PC-3 (cell line): ENCODE results near the gene NDUFA7. TPM values are rescaled to one million over a fixed set of nuclear protein-coding genes. Genes with fewer than 3 reads are reported as not detected.

Experiments
- ATAC-seq: fragments of 200-7000 bp; cut with Tn5 transposase; 2 replicates; pipeline ENCODE4 v1.9.1; 2020; ENCODE audit warnings: mild to moderate bottlenecking, moderate library complexity
- BruUV-seq: library from RNA; stranded (reverse); fragments of 400-500 nt; replicated peaks from 2 replicates; lab custom pipeline; 2021; lab: Mats Ljungman, UMichigan
- CTCF ChIA-PET: fragments of 300-600 bp; sonication (Branson Sonifier 250); formaldehyde crosslinking; loops from one replicate; lab custom pipeline; 2022; ENCODE audit warnings: antibody characterized with exemption; lab: Charles Lee
- POLR2A ChIA-PET: fragments of 300-600 bp; sonication (Branson Sonifier 250); formaldehyde crosslinking; loops from one replicate; lab custom pipeline; 2022; ENCODE audit warnings: antibody characterized with exemption; ENCODE audit not compliant: unreplicated experiment; lab: Charles Lee
- DNase-seq: peaks from one replicate; pipeline ENCODE4 v3.0.0-alpha.2; 2015
- H2AFZ ChIP-seq: fragments of 300-600 bp; sonication (generic); 2 replicates; pipeline ENCODE4 v1.6.0; 2016; ENCODE audit warnings: antibody characterized with exemption, low read length
- H3F3A ChIP-seq: fragments of 300-600 bp; sonication (generic); one replicate; pipeline ENCODE4 v1.6.0; 2017; ENCODE audit warnings: antibody characterized with exemption, low read length, control low read depth, mild to moderate bottlenecking; ENCODE audit not compliant: unreplicated experiment
- H3K27ac ChIP-seq: fragments of 300-600 bp; sonication (generic); 2 replicates; pipeline ENCODE4 v1.5.1; 2016; ENCODE audit warnings: mild to moderate bottlenecking, low read length
- H3K27me3 ChIP-seq: fragments of 300-600 bp; sonication (generic); 2 replicates; pipeline ENCODE4 v1.6.1; 2016; ENCODE audit warnings: low read length, mixed read lengths
- H3K36me3 ChIP-seq: fragments of 300-600 bp; sonication (generic); 2 replicates; pipeline ENCODE4 v1.6.1; 2016; ENCODE audit warnings: low read depth, mixed run types, low read length, mixed read lengths
- H3K4me1 ChIP-seq: fragments of 300-600 bp; sonication (generic); 2 replicates; pipeline ENCODE4 v1.5.1; 2016; ENCODE audit warnings: low read length; ENCODE audit not compliant: insufficient read depth
- H3K4me2 ChIP-seq: fragments of 300-600 bp; sonication (generic); 2 replicates; pipeline ENCODE4 v1.6.0; 2016; ENCODE audit warnings: low read length
- H3K4me3 ChIP-seq: fragments of 300-600 bp; sonication (generic); 2 replicates; pipeline ENCODE4 v1.5.1; 2016; ENCODE audit warnings: mild to moderate bottlenecking, low read length, mixed read lengths
- H3K79me2 ChIP-seq: fragments of 300-600 bp; sonication (generic); 2 replicates; pipeline ENCODE4 v1.6.1; 2017; ENCODE audit warnings: low read length, mixed read lengths
- H3K9ac ChIP-seq: fragments of 300-600 bp; sonication (generic); 2 replicates; pipeline ENCODE4 v1.6.0; 2016; ENCODE audit warnings: mild to moderate bottlenecking, low read length
- H3K9me2 ChIP-seq: fragments of 300-600 bp; sonication (generic); replicated peaks from 2 replicates; pipeline ENCODE4 v1.6.1; 2016; ENCODE audit warnings: mixed run types, low read length, mixed read lengths
- H3K9me3 ChIP-seq: fragments of 300-600 bp; sonication (generic); 2 replicates; pipeline ENCODE4 v1.6.1; 2016; ENCODE audit warnings: low read length, mixed read lengths
- H4K20me1 ChIP-seq: fragments of 300-600 bp; sonication (generic); 2 replicates; pipeline ENCODE4 v1.6.1; 2016; ENCODE audit warnings: low read length, mixed read lengths
- CTCF ChIP-seq: fragments of 300-600 bp; sonication (generic); conservative IDR thresholded peaks from 2 replicates; pipeline ENCODE4 v1.5.1; 2017; ENCODE audit warnings: antibody characterized with exemption, low read depth, mild to moderate bottlenecking, low read length
- EZH2 ChIP-seq: fragments of 300-600 bp; sonication (generic); IDR thresholded peaks from one replicate; pipeline ENCODE4 v1.6.1; 2017; ENCODE audit warnings: antibody characterized with exemption, mild to moderate bottlenecking, low read length; ENCODE audit not compliant: unreplicated experiment
- EZH2phosphoT487 ChIP-seq: fragments of 300-600 bp; sonication (generic); IDR thresholded peaks from 2 replicates; pipeline ENCODE4 v1.6.1; 2018; ENCODE audit warnings: mild to moderate bottlenecking, antibody characterized with exemption, low read length, borderline replicate concordance
- intact Hi-C: fragments of 100-400 bp; cut with micrococcal nuclease; formaldehyde crosslinking; loops from 2 replicates; pipeline ENCODE4 v1.9.0; 2023
- total RNA-seq: library from RNA; depleted of rRNA; stranded (reverse); fragments of >200 nt; gene quantifications from 2 replicates; pipeline ENCODE4 v1.2.3, GENCODE V29; 2014

Gene NDUFA7
- total RNA-seq, 1 experiment from 2014 or later, result 144 TPM

- Histone ChIP-seq H3K27me3 (no peaks in the 10 kb centered on the region), H2AFZ (no peak overlapping the region)
- intact Hi-C loops, result no loop called here
Observed at GRCh38 chr19:8322638-8322997, 1.4 kb upstream of the NDUFA7 start.

GRCh38 chr19:8321986-8322637 is 937 bp upstream of the NDUFA7 start:
- Histone ChIP-seq H3K9me3 (no peaks in the 10 kb centered on the region), H3K36me3 (peaks cover 21% of the 10 kb centered on the region), H3K27me3 (no peaks in the 10 kb centered on the region), H3K9me2 (no peaks in the 10 kb centered on the region), H3K27ac (0 out of 2 replicates have a peak overlapping the region, but pooled peaks have one; percentile 31), H4K20me1 (peaks cover 22% of the 10 kb centered on the region), H3K9ac (peak overlapping the region; percentile 99), H3F3A (no peaks in the 10 kb centered on the region), H3K4me1 (peaks cover 19% of the 10 kb centered on the region), H3K79me2 (peaks cover 43% of the 10 kb centered on the region), H2AFZ (no peak overlapping the region), H3K4me3 (peak overlapping the region; percentile 99), H3K4me2 (peak overlapping the region; percentile 96)
- no peak for ATAC-seq
- ChIA-PET POLR2A (interaction anchor here (0.6 kb wide), 1 partner anchor 19 kb away, joined by 14 read pairs; no protein-coding TSS in a partner anchor), CTCF (interaction anchor here (0.6 kb wide), 1 partner anchor 26 kb away, joined by 4 read pairs; no protein-coding TSS in a partner anchor)
- no TSS peak for BruUV-seq
- DNase-seq, result no peak
- intact Hi-C loops, result no loop called here
- TF ChIP-seq EZH2 (no peak), CTCF (no peak)

More at GRCh38 chr19:8322638-8322997, 1.4 kb upstream of the NDUFA7 start:
- H3K9me3 ChIP-seq, result no peaks in the 10 kb centered on the region
- H3K4me3 ChIP-seq, result peak overlapping the region; percentile 99
- ChIA-PET CTCF (interaction anchor here (0.6 kb wide), 1 partner anchor 25 kb away, joined by 4 read pairs; no protein-coding TSS in a partner anchor), POLR2A (no interaction called here)
- DNase-seq (no peak), ATAC-seq (no peak)
- no peak for TF ChIP-seq EZH2phosphoT487
- TF ChIP-seq EZH2, result no peak
- TF ChIP-seq CTCF, result no peak
- peak overlapping the region; percentile 99 for H3K9ac ChIP-seq
- peaks cover 43% of the 10 kb centered on the region for H3K79me2 ChIP-seq
- H4K20me1 ChIP-seq, result peaks cover 22% of the 10 kb centered on the region
- no peaks in the 10 kb centered on the region for H3K9me2 ChIP-seq
- peaks cover 19% of the 10 kb centered on the region for H3K4me1 ChIP-seq
- peaks cover 21% of the 10 kb centered on the region for H3K36me3 ChIP-seq
- H3K4me2 ChIP-seq, result peak overlapping the region; percentile 96
- no peak overlapping the region for H3K27ac ChIP-seq
- no peaks in the 10 kb centered on the region for H3F3A ChIP-seq
- BruUV-seq, result no TSS peak

GRCh38 chr19:8320564-8321066 is 560 bp downstream of the NDUFA7 start:
- ATAC-seq, result peak; percentile 11
- TF ChIP-seq EZH2 (no peak), EZH2phosphoT487 (no peak), CTCF (no peak)
- H3K9ac ChIP-seq, result peak overlapping the region; percentile 99
- peaks cover 21% of the 10 kb centered on the region for H3K36me3 ChIP-seq
- peaks cover 22% of the 10 kb centered on the region for H4K20me1 ChIP-seq
- H3K9me3 ChIP-seq, result no peaks in the 10 kb centered on the region
- no peaks in the 10 kb centered on the region for H3F3A ChIP-seq
- H3K9me2 ChIP-seq, result no peaks in the 10 kb centered on the region
- peaks cover 19% of the 10 kb centered on the region for H3K4me1 ChIP-seq
- ChIA-PET POLR2A (interaction anchor here (0.5 kb wide), 1 partner anchor 348 kb away, joined by 3 read pairs; no protein-coding TSS in a partner anchor), CTCF (no interaction called here)
- no peaks in the 10 kb centered on the region for H3K27me3 ChIP-seq
- H3K4me2 ChIP-seq, result peak overlapping the region; percentile 94
- BruUV-seq, result TSS peak; percentile 72
- no peak for DNase-seq
- peak overlapping the region; percentile 79 for H2AFZ ChIP-seq
- H3K4me3 ChIP-seq, result peak overlapping the region; percentile 99
- peaks cover 43% of the 10 kb centered on the region for H3K79me2 ChIP-seq
- H3K27ac ChIP-seq, result peak overlapping the region; percentile 63
- intact Hi-C loops, result no loop called here
